Fibroblast of the aortic adventitia (primary cell): Measurements from ENCODE around the gene GLB1L3. TPM values are rescaled to one million over a fixed set of nuclear protein-coding genes. Genes with fewer than 3 reads are reported as not detected.

Source experiments
- DNase-seq: peaks from one replicate; pipeline ENCODE4 v3.0.0-alpha.2; 2010; ENCODE audit warnings: low read depth
- H3K4me3 ChIP-seq: 2 replicates; pipeline ENCODE4 v1.5.1; 2011; ENCODE audit warnings: low read depth, mild to moderate bottlenecking, control low read depth, low read length, moderate library complexity
- CTCF ChIP-seq: IDR thresholded peaks from 2 replicates; pipeline ENCODE4 v1.5.1; 2011; ENCODE audit warnings: mild to moderate bottlenecking, low read length, control low read depth, inconsistent platforms; ENCODE audit not compliant: insufficient read depth
- total RNA-seq: library from RNA; depleted of rRNA; stranded (reverse); fragments of >200 nt; gene quantifications from 2 replicates; pipeline ENCODE4 v1.2.3, GENCODE V29; 2012; ENCODE audit warnings: low replicate concordance

GLB1L3 gene
- total RNA-seq, 1 donor, result not detected

GRCh38 chr11:134266440-134266839 is 9.7 kb upstream of the GLB1L3 start:
- no peak for TF ChIP-seq CTCF
- no peak overlapping the region for H3K4me3 ChIP-seq
- no peak for DNase-seq

- DNase-seq, result peak; percentile 75
- TF ChIP-seq CTCF, result no peak
- no peak overlapping the region for H3K4me3 ChIP-seq
Measured at GRCh38 chr11:134266841-134267251, 9.3 kb upstream of the GLB1L3 start.

GRCh38 chr11:134267461-134267860 is 8.7 kb upstream of the GLB1L3 start:
- no peak overlapping the region for H3K4me3 ChIP-seq
- no peak for TF ChIP-seq CTCF

GRCh38 chr11:134267966-134268365 is 8.2 kb upstream of the GLB1L3 start:
- DNase-seq, result no peak

More at GRCh38 chr11:134267461-134267860, 8.7 kb upstream of the GLB1L3 start:
- no peak for DNase-seq

GRCh38 chr11:134270250-134270714 is 5.9 kb upstream of the GLB1L3 start:
- no peak overlapping the region for H3K4me3 ChIP-seq
- TF ChIP-seq CTCF, result no peak
- DNase-seq, result no peak

More at GRCh38 chr11:134267966-134268365, 8.2 kb upstream of the GLB1L3 start:
- no peak for TF ChIP-seq CTCF
- no peak overlapping the region for H3K4me3 ChIP-seq

GRCh38 chr11:134271978-134272377 is 4.2 kb upstream of the GLB1L3 start:
- TF ChIP-seq CTCF, result no peak
- H3K4me3 ChIP-seq, result no peak overlapping the region
- DNase-seq, result no peak
